HG02763 (cell line): ENCODE results near the gene ALDH4A1.

Experiments
- ATAC-seq: cut with Tn5 transposase; IDR thresholded peaks from one replicate; pipeline ENCODE4 v1.9.1; 2021; ENCODE audit warnings: mild to moderate bottlenecking, moderate library complexity; ENCODE audit not compliant: unreplicated experiment

The ALDH4A1 gene

GRCh38 chr1:18902523-18903290, at the start of gene ALDH4A1:
ALDH4A1 (minus strand) TSS chr1:18902555; CDS start chr1:18902523, 32 bp downstream.
- ATAC-seq = peak; percentile 93

GRCh38 chr1:18951818-18952391, 49.5 kb upstream of the ALDH4A1 start:
- ATAC-seq = peak; percentile 29

GRCh38 chr1:18951416-18951815, 49.1 kb upstream of the ALDH4A1 start:
- no peak for ATAC-seq

- no peak for ATAC-seq
These were observed 48.2 kb upstream of the ALDH4A1 start for GRCh38 chr1:18950401-18951026.

- ATAC-seq = no peak
These were observed 47.5 kb upstream of the ALDH4A1 start for GRCh38 chr1:18949686-18950400.

GRCh38 chr1:18948913-18949685, 46.7 kb upstream of the ALDH4A1 start:
- ATAC-seq = no peak

GRCh38 chr1:18948048-18948912, 45.9 kb upstream of the ALDH4A1 start:
- no peak for ATAC-seq

GRCh38 chr1:18947570-18947969, 45.2 kb upstream of the ALDH4A1 start:
- ATAC-seq = no peak

GRCh38 chr1:18946550-18947381, 44.4 kb upstream of the ALDH4A1 start:
- no peak for ATAC-seq

GRCh38 chr1:18945401-18945849, 43.1 kb upstream of the ALDH4A1 start:
- ATAC-seq = no peak

- no peak for ATAC-seq
These were observed 42.5 kb upstream of the ALDH4A1 start for GRCh38 chr1:18944810-18945209.

- no peak for ATAC-seq
These were observed 41.7 kb upstream of the ALDH4A1 start for GRCh38 chr1:18943914-18944572.

- ATAC-seq = no peak
These were observed 40.8 kb upstream of the ALDH4A1 start for GRCh38 chr1:18943162-18943561.

- ATAC-seq = no peak
These were observed 40.0 kb upstream of the ALDH4A1 start for GRCh38 chr1:18942340-18942739.

GRCh38 chr1:18941221-18942141, 39.1 kb upstream of the ALDH4A1 start:
- no peak for ATAC-seq

- ATAC-seq = no peak
These were observed 38.1 kb upstream of the ALDH4A1 start for GRCh38 chr1:18940303-18941020.
